IMR-90 (cell line): ENCODE results near the gene SEC22A. TPM values are rescaled to one million over a fixed set of nuclear protein-coding genes. Genes with fewer than 3 reads are reported as not detected.

Experiments used
- ATAC-seq: fragments of 200-7000 bp; cut with Tn5 transposase; 2 replicates; pipeline ENCODE4 v1.9.1; 2020; ENCODE audit warnings: low read depth, mild to moderate bottlenecking, moderate library complexity
- BruUV-seq: library from RNA; stranded (reverse); fragments of 400-500 nt; replicated peaks from 2 replicates; lab custom pipeline; 2021; lab: Mats Ljungman, UMichigan
- CTCF ChIA-PET: fragments of 300-600 bp; formaldehyde crosslinking; extraction: SDS; loops from one replicate; lab custom pipeline; 2021; ENCODE audit warnings: antibody characterized with exemption; lab: Yijun Ruan, JAX
- POLR2A ChIA-PET: fragments of 300-600 bp; sonication (Branson Sonifier 250); formaldehyde crosslinking; loops from one replicate; lab custom pipeline; 2022; ENCODE audit warnings: antibody characterized with exemption; ENCODE audit not compliant: unreplicated experiment; lab: Charles Lee
- DNase-seq: peaks from one replicate; pipeline ENCODE4 v3.0.0; 2013
- H2AFZ ChIP-seq: replicated peaks from 2 replicates; pipeline ENCODE3; 2013; ENCODE audit warnings: low read length, mild to moderate bottlenecking; ENCODE audit not compliant: poor library complexity
- H2AK5ac ChIP-seq: 2 replicates; pipeline ENCODE4 v1.6.1; 2013; ENCODE audit warnings: low read depth, low read length, inconsistent platforms
- H2AK9ac ChIP-seq: replicated peaks from 2 replicates; pipeline ENCODE3; 2013; ENCODE audit warnings: mild to moderate bottlenecking, low read depth, low read length, moderate library complexity; ENCODE audit not compliant: poor library complexity
- H2BK120ac ChIP-seq: 2 replicates; pipeline ENCODE4 v1.6.1; 2013; ENCODE audit warnings: low read depth, low read length, inconsistent platforms
- H2BK15ac ChIP-seq: 3 replicates; pipeline ENCODE4 v1.6.1; 2013; ENCODE audit warnings: low read depth, low read length, inconsistent platforms
- H2BK20ac ChIP-seq: 2 replicates; pipeline ENCODE4 v1.6.1; 2013; ENCODE audit warnings: low read depth, mild to moderate bottlenecking, inconsistent platforms, low read length, moderate library complexity
- H2BK5ac ChIP-seq: 2 replicates; pipeline ENCODE4 v1.6.1; 2013; ENCODE audit warnings: mild to moderate bottlenecking, low read depth, low read length, inconsistent platforms; ENCODE audit not compliant: poor library complexity, severe bottlenecking
- H3K14ac ChIP-seq: replicated peaks from 2 replicates; pipeline ENCODE4 v1.6.1; 2013; ENCODE audit warnings: low read depth, low read length, inconsistent platforms
- H3K18ac ChIP-seq: 2 replicates; pipeline ENCODE4 v1.6.1; 2013; ENCODE audit warnings: low read depth, low read length, control low read depth
- H3K23ac ChIP-seq: 2 replicates; pipeline ENCODE4 v1.6.1; 2013; ENCODE audit warnings: low read depth, low read length, inconsistent platforms
- H3K27ac ChIP-seq: 2 replicates; pipeline ENCODE4 v1.5.1; 2013; ENCODE audit warnings: mild to moderate bottlenecking, control low read depth, low read length; ENCODE audit not compliant: insufficient read depth
- H3K27me3 ChIP-seq: 2 replicates; pipeline ENCODE4 v1.6.1; 2013; ENCODE audit warnings: low read length; ENCODE audit not compliant: control insufficient read depth, insufficient read depth
- H3K36me3 ChIP-seq: 2 replicates; pipeline ENCODE4 v1.6.1; 2013; ENCODE audit warnings: low read length, mixed read lengths; ENCODE audit not compliant: control insufficient read depth, insufficient read depth
- H3K4ac ChIP-seq: 2 replicates; pipeline ENCODE4 v1.6.1; 2013; ENCODE audit warnings: low read depth, low read length, inconsistent platforms
- H3K4me1 ChIP-seq: 2 replicates; pipeline ENCODE4 v1.6.1; 2013; ENCODE audit warnings: low read length, mixed read lengths; ENCODE audit not compliant: control insufficient read depth, insufficient read depth
- H3K4me2 ChIP-seq: 2 replicates; pipeline ENCODE4 v1.6.1; 2013; ENCODE audit warnings: low read depth, mild to moderate bottlenecking, control low read depth, low read length, moderate library complexity
- H3K4me3 ChIP-seq: 2 replicates; pipeline ENCODE4 v1.5.1; 2013; ENCODE audit warnings: low read depth, mild to moderate bottlenecking, control low read depth, low read length, moderate library complexity; ENCODE audit not compliant: insufficient read depth
- H3K56ac ChIP-seq: 2 replicates; pipeline ENCODE4 v1.6.1; 2013; ENCODE audit warnings: low read length, inconsistent platforms; ENCODE audit not compliant: insufficient read depth; ENCODE audit errors: extremely low read depth
- H3K79me1 ChIP-seq, 2 experiments: 2 replicates each; pipeline ENCODE4 v1.6.1; 2013; ENCODE audit warnings: low read length in 2 of 2, inconsistent platforms in 1 of 2, low read depth in 1 of 2
- H3K9ac ChIP-seq: 2 replicates; pipeline ENCODE4 v1.6.1; 2013; ENCODE audit warnings: low read depth, low read length, control low read depth
- H3K9me1 ChIP-seq: 2 replicates; pipeline ENCODE4 v1.6.1; 2013; ENCODE audit warnings: low read length, inconsistent platforms; ENCODE audit not compliant: insufficient read depth
- H3K9me3 ChIP-seq: 2 replicates; pipeline ENCODE4 v1.6.1; 2013; ENCODE audit warnings: low read length; ENCODE audit not compliant: control insufficient read depth, insufficient read depth
- H4K20me1 ChIP-seq: 2 replicates; pipeline ENCODE4 v1.6.1; 2013; ENCODE audit warnings: low read length, inconsistent platforms; ENCODE audit not compliant: insufficient read depth
- H4K5ac ChIP-seq: 2 replicates; pipeline ENCODE4 v1.6.1; 2013; ENCODE audit warnings: mild to moderate bottlenecking, low read depth, low read length, control low read depth
- H4K8ac ChIP-seq, 2 experiments: 2 replicates each; pipeline ENCODE4 v1.6.1; 2013; ENCODE audit warnings: low read depth in 2 of 2, low read length in 2 of 2, control low read depth in 1 of 2, inconsistent platforms in 1 of 2
- H4K91ac ChIP-seq: 2 replicates; pipeline ENCODE4 v1.6.1; 2013; ENCODE audit warnings: low read depth, low read length, inconsistent platforms; ENCODE audit not compliant: insufficient read depth
- ELK1 ChIP-seq: fragments of 150-350 bp; IDR thresholded peaks from 2 replicates; pipeline ENCODE4 v1.6.1; 2016; ENCODE audit warnings: low read depth, mild to moderate bottlenecking, low read length, moderate library complexity, borderline replicate concordance
- FOS ChIP-seq: fragments of 150-350 bp; IDR thresholded peaks from 2 replicates; pipeline ENCODE4 v1.6.1; 2016; ENCODE audit warnings: low read depth, low read length
- MAFK ChIP-seq: IDR thresholded peaks from 2 replicates; pipeline ENCODE4 v1.6.1; 2012; ENCODE audit warnings: low read depth, low read length, improper control_type of control experiment
- MAZ ChIP-seq: IDR thresholded peaks from 2 replicates; pipeline ENCODE4 v1.6.1; 2012; ENCODE audit warnings: low read depth, mild to moderate bottlenecking, low read length, improper control_type of control experiment, moderate library complexity, borderline replicate concordance
- MXI1 ChIP-seq: IDR thresholded peaks from 2 replicates; pipeline ENCODE4 v1.6.1; 2012; ENCODE audit warnings: low read depth, mild to moderate bottlenecking, low read length, moderate library complexity, borderline replicate concordance
- RFX5 ChIP-seq: IDR thresholded peaks from 2 replicates; pipeline ENCODE4 v1.8.0; 2012; ENCODE audit warnings: low read depth, mild to moderate bottlenecking, low read length, moderate library complexity
- WGBS, 2 experiments: methylation state at CpG; one replicate each; pipeline versions ENCODE4 v1.1.5 to v1.1.7; 2013; ENCODE audit warnings: missing lambda C conversion rate in 2 of 2; ENCODE audit not compliant: insufficient read length in 1 of 2; ENCODE audit errors: extremely low coverage in 2 of 2; 5-methylcytosine and 5-hydroxymethylcytosine counted together
- dilution Hi-C: fragments of 300-500 bp; cut with HindIII; formaldehyde crosslinking; loops from one replicate; pipeline ENCODE4 v1.14.3; 2018; ENCODE audit warnings: low sequenced_read_pairs; ENCODE audit not compliant: unreplicated experiment
- in situ Hi-C: fragments of 300-500 bp; cut with MboI; formaldehyde crosslinking; loops from 3 replicates; pipeline ENCODE4 v1.14.3; 2019; ENCODE audit warnings: low sequenced_read_pairs, inconsistent platforms, mixed read lengths
- intact Hi-C: fragments of 100-400 bp; cut with micrococcal nuclease; formaldehyde crosslinking; loops from 2 replicates; pipeline ENCODE4 v1.10.0; 2022
- polyA plus RNA-seq, 3 experiments: library from polyadenylated mRNA; depleted of rRNA; stranded (reverse); fragments of >200 nt; gene quantifications; 2 replicates each; pipeline ENCODE4 v1.2.3, GENCODE V29; 2012; ENCODE audit warnings: low replicate concordance in 1 of 3
- total RNA-seq: library from RNA; depleted of rRNA; stranded (reverse); fragments of >200 nt; gene quantifications from 2 replicates; pipeline ENCODE4 v1.2.3, GENCODE V29; 2012

The SEC22A gene
- total and polyA plus RNA-seq, 2 of the 4 experiments (the other 2 are of a cell fraction): 17.5 to 36.0 TPM

- peaks cover 5% of the 10 kb centered on the region; the same call in 1 of the 2 replicates for H3K9me1 ChIP-seq
- no peak overlapping the region for H3K56ac ChIP-seq
- POLR2A ChIA-PET: no interaction called here
- no peak overlapping the region for H2AK5ac ChIP-seq
- H3K27ac ChIP-seq: no peak overlapping the region
- in situ Hi-C loops (no loop called here), dilution Hi-C loops (no loop called here), intact Hi-C loops (no loop called here)
- H4K5ac ChIP-seq: no peak overlapping the region
- no peaks in the 10 kb centered on the region for H3K9me3 ChIP-seq
- no peak overlapping the region for H3K23ac ChIP-seq
- no peak overlapping the region for H2AFZ ChIP-seq
- H4K8ac ChIP-seq: no peak overlapping the region
- H3K36me3 ChIP-seq: 0 out of 2 replicates have a peak, but pooled peaks cover 1% of the 10 kb centered on the region
- no peak overlapping the region for H2BK20ac ChIP-seq
- CTCF ChIA-PET: interaction anchor here (0.6 to 1.0 kb wide), 2 partner anchors 11 to 1736 kb away, joined by 4 to 5 read pairs; no protein-coding TSS in a partner anchor
- no peak overlapping the region for H3K4ac ChIP-seq
- H3K79me1 ChIP-seq: no peaks in the 10 kb centered on the region; a peak in 1 of 4 replicates
- no peak overlapping the region for H2BK120ac ChIP-seq
- H3K18ac ChIP-seq: no peak overlapping the region
- H3K4me1 ChIP-seq: peaks cover 2% of the 10 kb centered on the region; the same call in 1 of the 2 replicates
- H4K91ac ChIP-seq: no peak overlapping the region
- H2BK5ac ChIP-seq: no peak overlapping the region
- no peak overlapping the region for H3K14ac ChIP-seq
- no peak overlapping the region for H3K9ac ChIP-seq
- WGBS, 2 experiments: 100% methylated on average over 1 of the region's 3 CpGs; no CpG with 5 or more reads in 1 of the 2 experiments
- TF ChIP-seq RFX5: no peak
- no peak for TF ChIP-seq MAFK
- no peak for TF ChIP-seq MAZ
- no peak for TF ChIP-seq MXI1
- TF ChIP-seq FOS: no peak
- TF ChIP-seq ELK1: no peak
- BruUV-seq: no TSS peak
- no peak overlapping the region for H2AK9ac ChIP-seq
- H3K4me3 ChIP-seq: no peak overlapping the region
- ATAC-seq: no peak
- no peak for DNase-seq
- H3K27me3 ChIP-seq: no peaks in the 10 kb centered on the region
- no peak overlapping the region for H3K4me2 ChIP-seq
- H4K20me1 ChIP-seq: no peaks in the 10 kb centered on the region
- no peak overlapping the region for H2BK15ac ChIP-seq
Observed at GRCh38 chr3:123275691-123276090, 73.9 kb downstream of the SEC22A start.
